ENCODE data around the gene FOXE1.

GRCh38 chr9:97900103-97900737, 47.2 kb downstream of the FOXE1 start:
- TF ChIP-seq CTCF (IDR thresholded peaks at IDR 0.05) (no peak), POLR2A (IDR thresholded peaks at IDR 0.05) (no peak)

All from right lobe of liver (tissue), 4 donors.